PFSK-1 (cell line): ENCODE measurements around the gene ZFYVE16.

Experiments
- FOXP2 ChIP-seq: optimal IDR thresholded peaks from 2 replicates; pipeline ENCODE3; 2011; ENCODE audit warnings: borderline replicate concordance, control low read depth, inconsistent platforms; ENCODE audit not compliant: insufficient read depth; ENCODE audit errors: extremely low read length, extremely low read depth
- POLR2AphosphoS5 ChIP-seq: IDR thresholded peaks from 2 replicates; pipeline ENCODE4 v1.6.1; 2012; ENCODE audit warnings: low read depth, mild to moderate bottlenecking, control low read depth, low read length, moderate library complexity
- SIN3A ChIP-seq: IDR thresholded peaks from 2 replicates; pipeline ENCODE4 v1.6.1; 2012; ENCODE audit warnings: mild to moderate bottlenecking, low read length, moderate library complexity, borderline replicate concordance; ENCODE audit not compliant: insufficient read depth
- TAF1 ChIP-seq: IDR thresholded peaks from 2 replicates; pipeline ENCODE4 v1.6.1; 2012; ENCODE audit warnings: low read length, control low read depth, borderline replicate concordance; ENCODE audit not compliant: insufficient read depth
- TF ChIP-seq, protein P1 (sequence below), 2 experiments: IDR thresholded peaks; 2 replicates each; pipeline versions ENCODE4 v1.6.1 to v1.8.0; 2011 to 2012; ENCODE audit warnings: low read depth in 2 of 2, low read length in 2 of 2, control low read depth in 1 of 2, inconsistent platforms in 1 of 2, mild to moderate bottlenecking in 1 of 2, moderate library complexity in 1 of 2; ENCODE audit not compliant: insufficient read depth in 1 of 2

DNA sequence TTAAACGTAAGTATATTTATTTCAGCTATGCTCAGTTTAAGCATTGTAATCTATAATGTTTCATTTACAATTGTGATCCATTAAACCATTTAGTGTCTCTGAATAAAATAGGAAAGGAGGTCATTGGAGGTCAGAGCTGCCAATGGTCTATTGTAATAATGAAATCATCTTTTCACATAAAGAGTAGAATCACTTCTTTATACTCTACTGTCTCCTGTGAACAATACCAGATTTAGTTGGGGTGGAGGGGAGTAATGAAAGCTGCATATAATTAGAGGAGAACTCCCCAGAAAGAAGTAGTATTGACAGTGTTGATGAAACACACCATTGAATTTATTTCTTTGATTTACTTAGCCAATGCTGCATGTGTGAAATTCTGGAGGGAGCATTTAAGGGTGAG, 35.1 kb upstream of the ZFYVE16 start:
- TF ChIP-seq POLR2AphosphoS5 (no peak), SIN3A (no peak), TAF1 (no peak), FOXP2 (no peak)
- TF ChIP-seq, protein P1, sequence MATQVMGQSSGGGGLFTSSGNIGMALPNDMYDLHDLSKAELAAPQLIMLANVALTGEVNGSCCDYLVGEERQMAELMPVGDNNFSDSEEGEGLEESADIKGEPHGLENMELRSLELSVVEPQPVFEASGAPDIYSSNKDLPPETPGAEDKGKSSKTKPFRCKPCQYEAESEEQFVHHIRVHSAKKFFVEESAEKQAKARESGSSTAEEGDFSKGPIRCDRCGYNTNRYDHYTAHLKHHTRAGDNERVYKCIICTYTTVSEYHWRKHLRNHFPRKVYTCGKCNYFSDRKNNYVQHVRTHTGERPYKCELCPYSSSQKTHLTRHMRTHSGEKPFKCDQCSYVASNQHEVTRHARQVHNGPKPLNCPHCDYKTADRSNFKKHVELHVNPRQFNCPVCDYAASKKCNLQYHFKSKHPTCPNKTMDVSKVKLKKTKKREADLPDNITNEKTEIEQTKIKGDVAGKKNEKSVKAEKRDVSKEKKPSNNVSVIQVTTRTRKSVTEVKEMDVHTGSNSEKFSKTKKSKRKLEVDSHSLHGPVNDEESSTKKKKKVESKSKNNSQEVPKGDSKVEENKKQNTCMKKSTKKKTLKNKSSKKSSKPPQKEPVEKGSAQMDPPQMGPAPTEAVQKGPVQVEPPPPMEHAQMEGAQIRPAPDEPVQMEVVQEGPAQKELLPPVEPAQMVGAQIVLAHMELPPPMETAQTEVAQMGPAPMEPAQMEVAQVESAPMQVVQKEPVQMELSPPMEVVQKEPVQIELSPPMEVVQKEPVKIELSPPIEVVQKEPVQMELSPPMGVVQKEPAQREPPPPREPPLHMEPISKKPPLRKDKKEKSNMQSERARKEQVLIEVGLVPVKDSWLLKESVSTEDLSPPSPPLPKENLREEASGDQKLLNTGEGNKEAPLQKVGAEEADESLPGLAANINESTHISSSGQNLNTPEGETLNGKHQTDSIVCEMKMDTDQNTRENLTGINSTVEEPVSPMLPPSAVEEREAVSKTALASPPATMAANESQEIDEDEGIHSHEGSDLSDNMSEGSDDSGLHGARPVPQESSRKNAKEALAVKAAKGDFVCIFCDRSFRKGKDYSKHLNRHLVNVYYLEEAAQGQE (IDR thresholded peaks at IDR 0.05; ENCODE audit: insufficient read depth in 1 of 2, low read depth in 2 of 2, low read length in 2 of 2) = no peak
